ENCODE results near the gene PRPH.
"Not testable (repeated sequence)": the region's sequence is repeated elsewhere in the genome, so short reads cannot be mapped to it uniquely, and the experiment has no call there.

PRPH gene

DNA sequence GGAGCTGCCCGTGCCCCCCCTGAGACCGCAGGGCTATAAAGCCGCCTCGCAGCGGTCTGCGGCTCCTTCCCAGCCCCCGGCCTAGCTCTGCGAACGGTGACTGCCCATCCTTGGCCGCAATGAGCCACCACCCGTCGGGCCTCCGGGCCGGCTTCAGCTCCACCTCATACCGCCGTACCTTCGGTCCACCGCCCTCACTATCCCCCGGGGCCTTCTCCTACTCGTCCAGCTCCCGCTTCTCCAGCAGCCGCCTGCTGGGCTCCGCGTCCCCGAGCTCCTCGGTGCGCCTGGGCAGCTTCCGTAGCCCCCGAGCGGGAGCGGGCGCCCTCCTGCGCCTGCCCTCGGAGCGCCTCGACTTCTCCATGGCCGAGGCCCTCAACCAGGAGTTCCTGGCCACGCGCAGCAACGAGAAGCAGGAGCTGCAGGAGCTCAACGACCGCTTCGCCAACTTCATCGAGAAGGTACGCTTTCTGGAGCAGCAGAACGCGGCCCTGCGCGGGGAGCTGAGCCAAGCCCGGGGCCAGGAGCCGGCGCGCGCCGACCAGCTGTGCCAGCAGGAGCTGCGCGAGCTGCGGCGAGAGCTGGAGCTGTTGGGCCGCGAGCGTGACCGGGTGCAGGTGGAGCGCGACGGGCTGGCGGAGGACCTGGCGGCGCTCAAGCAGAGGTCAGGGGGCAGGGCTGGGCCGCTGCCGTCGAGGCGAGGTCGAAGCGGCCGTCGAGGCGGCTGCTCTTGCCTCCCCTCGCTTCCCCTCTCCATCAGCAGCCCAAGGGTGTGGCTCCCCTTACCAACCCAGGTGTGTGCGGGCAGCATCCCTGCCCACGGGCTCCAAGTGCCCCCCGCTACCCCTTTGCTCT, at the start of gene PRPH:
TSS of gene PRPH (plus strand) at position 66 of the 855 bp plus-strand sequence. CDS start at position 120, 54 bp downstream.
- no peak for DNase-seq (ENCODE audit: low read depth)

- no peak for DNase-seq (ENCODE audit: low read depth)
These were observed 43.6 kb upstream of the PRPH start for GRCh38 chr12:49251357-49251756.

DNA sequence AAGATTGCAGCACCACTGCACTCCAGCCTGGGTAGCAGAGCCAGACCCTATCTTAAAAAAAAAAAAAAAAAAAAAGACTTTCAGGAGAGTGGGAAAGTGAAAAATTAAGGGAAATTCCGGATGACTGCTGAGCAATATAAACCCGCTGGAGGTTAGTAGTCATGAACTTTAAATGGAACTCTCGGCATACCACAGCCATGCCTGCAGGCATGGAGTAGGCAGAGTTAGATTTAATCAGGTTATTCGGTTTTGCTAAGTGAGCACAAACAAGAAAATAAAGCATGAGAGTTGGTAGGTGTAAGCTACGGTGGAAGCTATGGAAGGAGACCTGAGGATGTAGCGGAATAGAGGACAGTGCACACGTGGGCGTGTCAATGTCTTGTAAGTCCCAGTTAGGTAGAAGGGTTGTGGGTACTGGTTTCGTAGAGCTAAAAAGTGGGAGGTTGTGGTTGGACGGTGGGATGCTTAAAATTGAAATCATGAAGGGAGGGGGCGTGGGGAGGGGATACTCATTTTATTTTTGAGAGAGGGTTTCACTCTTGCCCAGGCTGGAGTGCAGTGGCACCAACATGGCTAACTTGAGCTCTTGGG, 41.8 kb upstream of the PRPH start:
- no peak for DNase-seq (ENCODE audit: low read depth)

GRCh38 chr12:49255456-49255855, 39.5 kb upstream of the PRPH start:
- DNase-seq (ENCODE audit: low read depth) = not testable (repeated sequence)

DNA sequence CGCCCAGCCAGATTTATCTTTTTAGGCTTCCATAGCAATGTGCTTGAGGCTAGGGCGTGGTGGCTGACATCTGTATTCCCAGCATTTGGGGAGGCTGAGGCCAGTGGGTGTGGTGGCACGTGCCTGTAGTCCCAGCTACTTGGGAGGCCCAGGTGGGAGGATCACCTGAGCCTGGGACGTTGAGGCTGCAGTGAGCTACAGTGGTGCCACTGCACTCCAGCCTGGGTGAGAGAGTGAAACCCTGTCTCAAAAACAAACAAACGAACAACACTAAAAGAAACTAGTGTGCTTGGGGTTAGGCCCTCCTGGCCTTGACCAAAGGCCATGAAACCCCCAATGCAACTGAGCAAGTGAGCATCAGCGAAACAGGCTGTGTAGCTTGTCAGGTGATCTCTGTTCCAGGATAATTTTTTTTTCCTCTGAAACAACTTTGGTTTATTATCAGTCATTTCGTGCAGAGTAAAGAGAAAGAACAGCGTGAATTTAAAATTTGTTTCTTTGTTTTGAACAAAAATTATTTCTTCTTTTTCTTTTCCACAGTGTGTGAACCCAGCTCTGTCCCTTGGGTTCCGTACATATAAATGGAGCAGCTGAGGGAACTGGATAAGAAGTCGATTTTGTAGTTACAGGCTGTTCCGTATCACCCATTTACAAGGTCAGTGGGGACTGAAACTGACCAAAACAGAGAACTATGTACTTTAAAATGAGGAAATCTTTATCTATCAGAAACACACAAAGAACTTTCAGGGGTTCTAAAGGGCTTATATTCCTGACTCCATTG, 38.9 kb upstream of the PRPH start:
- no peak for DNase-seq (ENCODE audit: low read depth)

- DNase-seq (ENCODE audit: low read depth) = not testable (repeated sequence)
These were observed 37.3 kb upstream of the PRPH start for GRCh38 chr12:49257508-49258184.

- no peak for DNase-seq (ENCODE audit: low read depth)
These were observed 35.5 kb upstream of the PRPH start for GRCh38 chr12:49259452-49259851.

DNA sequence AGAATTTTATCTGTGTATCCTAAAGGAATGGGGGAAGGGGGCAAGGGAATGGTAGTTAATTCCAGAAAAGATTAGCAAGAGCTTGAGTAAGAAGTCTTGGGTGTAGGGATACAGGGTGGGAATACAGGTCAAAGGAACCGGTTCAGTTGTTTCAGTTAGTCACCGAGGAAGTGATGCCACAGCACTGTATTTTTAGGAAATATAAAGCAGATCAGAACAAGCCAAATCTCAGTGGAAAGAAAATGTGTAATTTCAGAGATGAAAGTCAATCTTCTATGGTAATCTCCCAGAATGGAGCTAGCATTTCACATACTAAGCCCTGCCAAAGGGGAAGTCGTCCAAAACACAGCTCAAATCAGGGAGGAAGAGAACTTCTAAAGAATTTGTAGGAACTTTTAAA, 34.8 kb upstream of the PRPH start:
- DNase-seq (ENCODE audit: low read depth) = no peak

GRCh38 chr12:49260571-49261363, 34.2 kb upstream of the PRPH start:
- DNase-seq (ENCODE audit: low read depth) = no peak

- DNase-seq (ENCODE audit: low read depth) = no peak
These were observed 33.2 kb upstream of the PRPH start for GRCh38 chr12:49261721-49262120.

- no peak for DNase-seq (ENCODE audit: low read depth)
These were observed 31.6 kb upstream of the PRPH start for GRCh38 chr12:49263400-49263763.

DNA sequence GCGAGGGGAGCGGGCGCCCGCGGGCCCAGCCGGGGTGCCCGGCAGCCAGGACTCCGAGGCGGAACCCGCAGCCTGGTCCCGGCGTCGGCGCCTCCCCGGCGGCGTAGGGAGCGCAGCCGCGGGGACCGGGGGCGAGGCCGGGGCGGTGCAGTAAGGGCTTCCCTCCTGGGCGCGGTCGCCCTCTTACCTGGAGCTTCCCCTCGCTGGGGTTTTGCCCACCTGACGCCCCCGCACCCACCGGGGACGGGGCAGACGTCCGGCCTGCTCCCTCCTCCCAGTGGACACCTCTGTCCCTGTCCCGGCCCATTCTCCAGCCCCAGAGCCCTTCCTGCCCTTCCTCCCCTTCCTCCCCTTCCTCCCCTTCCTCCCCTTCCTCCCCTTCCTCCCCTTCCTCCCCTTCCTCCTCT, 30.5 kb upstream of the PRPH start:
- peak; percentile 9 for DNase-seq (ENCODE audit: low read depth)

GRCh38 chr12:49264873-49265792, 29.8 kb upstream of the PRPH start, which contains the start of gene TUBA1C:
Gene TUBA1C (plus strand): TSS chr12:49265082. CDS start chr12:49265182, 100 bp downstream.
- peak; percentile 79 for DNase-seq (ENCODE audit: low read depth)

DNA sequence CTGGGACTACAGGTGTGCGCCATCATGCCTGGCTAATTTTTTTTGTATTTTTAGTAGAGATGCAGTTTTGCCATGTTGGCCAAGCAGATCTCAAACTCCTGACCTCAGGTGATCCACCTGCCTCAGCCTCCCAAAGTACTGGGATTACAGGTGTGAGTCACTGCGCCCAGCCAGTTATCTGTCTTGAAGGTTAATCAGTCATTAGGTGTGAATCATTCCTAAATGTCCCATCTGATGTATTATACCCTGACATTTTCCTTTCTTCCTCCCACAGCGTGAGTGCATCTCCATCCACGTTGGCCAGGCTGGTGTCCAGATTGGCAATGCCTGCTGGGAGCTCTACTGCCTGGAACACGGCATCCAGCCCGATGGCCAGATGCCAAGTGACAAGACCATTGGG, 25.8 kb upstream of the PRPH start:
- not testable (repeated sequence) for DNase-seq (ENCODE audit: low read depth)

GRCh38 chr12:49272790-49273725, 21.9 kb upstream of the PRPH start:
- no peak for DNase-seq (ENCODE audit: low read depth)

DNA sequence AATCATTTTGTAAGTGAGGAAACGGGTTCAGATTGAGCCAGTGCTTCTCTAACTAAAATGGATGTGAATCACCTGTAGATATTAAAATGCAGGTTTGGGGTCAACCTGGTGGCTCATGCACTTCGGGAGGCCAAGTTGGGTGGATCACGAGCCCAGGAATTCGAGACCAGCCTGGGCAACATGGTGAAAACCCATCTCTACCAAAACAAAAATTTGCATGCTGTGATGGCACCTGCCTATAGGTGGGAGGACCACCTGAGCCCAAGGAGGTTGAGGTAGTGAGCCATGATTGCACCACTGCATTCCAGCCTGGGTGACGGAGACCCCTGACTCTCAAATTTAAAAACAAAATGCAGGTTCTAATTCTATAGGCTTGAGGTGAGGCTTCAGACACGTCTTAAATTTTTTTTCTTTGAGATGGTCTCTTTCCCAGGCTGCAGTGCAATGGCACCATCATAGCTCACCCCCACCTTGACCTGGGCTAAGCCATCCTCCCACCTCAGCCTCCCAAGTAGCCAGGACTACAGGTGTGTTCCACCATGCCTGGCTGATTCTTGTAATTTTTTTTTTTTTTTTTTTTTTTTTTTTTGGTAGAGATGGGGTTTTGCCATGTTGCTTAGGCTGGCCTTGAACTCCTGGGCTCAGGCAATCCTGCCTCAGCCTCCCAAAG, 21.1 kb upstream of the PRPH start:
- DNase-seq (ENCODE audit: low read depth) = no peak

DNA sequence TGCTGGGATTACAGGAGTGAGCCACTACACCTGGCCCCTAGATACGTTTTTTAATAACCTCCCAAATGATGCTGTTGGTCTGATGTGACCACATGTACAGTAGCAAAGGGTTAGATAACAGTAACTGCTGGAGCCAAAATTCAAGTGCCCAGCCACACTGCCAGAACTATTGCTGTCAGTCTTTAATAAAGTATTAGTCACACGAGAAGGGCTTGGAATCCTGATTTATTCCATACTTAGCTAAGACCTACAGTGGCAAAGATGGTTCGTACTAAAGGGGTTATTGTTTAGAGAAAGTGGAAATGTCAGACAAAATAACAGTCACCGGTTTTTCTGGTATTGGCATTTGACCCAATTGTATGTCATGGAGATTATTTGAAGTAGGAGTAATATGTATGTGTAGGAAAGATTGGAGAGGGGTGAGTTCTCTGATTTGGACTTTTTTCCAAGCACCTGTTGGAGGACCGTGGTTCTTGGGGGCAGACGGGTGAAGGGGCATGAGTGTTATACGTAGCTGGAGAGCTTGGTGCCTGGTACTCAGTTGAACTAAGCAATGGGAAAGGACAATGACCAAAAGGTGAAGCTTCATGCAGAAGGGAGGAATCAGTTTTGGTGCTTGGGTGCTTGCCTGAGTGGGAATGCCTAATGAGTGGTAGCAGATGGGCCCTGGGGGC, 20.4 kb upstream of the PRPH start:
- no peak for DNase-seq (ENCODE audit: low read depth)
